Activated B cell treated with CpG ODN at 0.5 μM for 24 hours (primary cell): ENCODE results near the gene ME2. TPM values are rescaled to one million over a fixed set of nuclear protein-coding genes. Genes with fewer than 3 reads are reported as not detected.
"Not testable (repeated sequence)": the region's sequence is repeated elsewhere in the genome, so short reads cannot be mapped to it uniquely, and the experiment has no call there.

ENCODE experiments used
- ATAC-seq: fragments of 200-7000 bp; cut with Tn5 transposase; one replicate; pipeline ENCODE4 v1.10.0; 2021; ENCODE audit warnings: low read depth, mild to moderate bottlenecking, moderate library complexity
- CTCF ChIA-PET: fragments of 350-600 bp; sonication (Branson Sonifier 250); formaldehyde crosslinking; loops from one replicate; lab custom pipeline; 2021; ENCODE audit warnings: antibody characterized with exemption; lab: Charles Lee
- POLR2A ChIA-PET: fragments of 350-600 bp; sonication (Branson Sonifier 250); formaldehyde crosslinking; loops from one replicate; lab custom pipeline; 2021; ENCODE audit warnings: antibody characterized with exemption; lab: Charles Lee
- DNase-seq: peaks from one replicate; pipeline ENCODE4 v3.0.0; 2022
- H3K27ac Mint-ChIP-seq: one replicate; pipeline ENCODE4 v1.8.0; 2020; ENCODE audit warnings: mixed read lengths
- H3K27me3 Mint-ChIP-seq: one replicate; pipeline ENCODE4 v1.8.0; 2021; ENCODE audit warnings: mixed read lengths
- H3K36me3 Mint-ChIP-seq: one replicate; pipeline ENCODE4 v1.8.0; 2021; ENCODE audit warnings: low read depth, mixed read lengths
- H3K4me1 Mint-ChIP-seq: one replicate; pipeline ENCODE4 v1.8.0; 2021; ENCODE audit warnings: mixed read lengths
- H3K4me3 Mint-ChIP-seq: one replicate; pipeline ENCODE4 v1.8.0; 2020; ENCODE audit warnings: mild to moderate bottlenecking, mixed read lengths
- H3K9me3 Mint-ChIP-seq: one replicate; pipeline ENCODE4 v1.8.0; 2020; ENCODE audit warnings: mixed read lengths
- CTCF ChIP-seq: fragments of 200-600 bp; IDR thresholded peaks from one replicate; pipeline ENCODE4 v1.8.0; 2022; ENCODE audit warnings: antibody characterized with exemption, mild to moderate bottlenecking
- intact Hi-C: fragments of 100-400 bp; cut with micrococcal nuclease; formaldehyde crosslinking; loops from one replicate; pipeline ENCODE4 v1.15.1; 2024
- total RNA-seq: library from RNA; stranded (reverse); gene quantifications from 2 replicates; pipeline ENCODE4 v1.2.3, GENCODE V29; 2022

The ME2 gene
- total RNA-seq, 1 donor from 2014 or later = 63.5 TPM

- Mint-ChIP-seq H3K36me3 (peaks cover 5% of the 10 kb centered on the region), H3K4me1 (no peaks in the 10 kb centered on the region), H3K4me3 (no peak overlapping the region), H3K9me3 (peaks cover 24% of the 10 kb centered on the region), H3K27ac (no peak overlapping the region), H3K27me3 (peaks cover 1% of the 10 kb centered on the region)
- ATAC-seq (no peak), DNase-seq (no peak)
- POLR2A ChIA-PET = no interaction called here
- intact Hi-C loops = no loop called here
- TF ChIP-seq CTCF = no peak
- CTCF ChIA-PET = no interaction called here
These were observed 83.1 kb downstream of the ME2 start for GRCh38 chr18:50961974-50962373.

GRCh38 chr18:50967714-50968661 is 89.1 kb downstream of the ME2 start, which contains the start of gene ELAC1:
TSS of gene ELAC1 (plus strand) at chr18:50968040. CDS start at chr18:50974405, 6,365 bp downstream.
- ATAC-seq (peak; percentile 95), DNase-seq (peak; percentile 75)
- POLR2A ChIA-PET = interaction anchor here (0.6 to 3.3 kb wide), 19 partner anchors 9 to 229 kb away, joined by 3 to 62 read pairs (median 5); partner anchors contain the start of genes ME2, MEX3C and SMAD4
- no peaks in the 10 kb centered on the region for H3K27me3 Mint-ChIP-seq
- TF ChIP-seq CTCF = no peak
- peaks cover 2% of the 10 kb centered on the region for H3K36me3 Mint-ChIP-seq
- intact Hi-C loops = loop anchor here (1.0 to 5.0 kb wide), 8 partner anchors 19 to 1476 kb away; partner anchors contain the start of genes CXXC1, ME2, MEX3C and MRO
- CTCF ChIA-PET = interaction anchor here (0.8 to 1.7 kb wide), 2 partner anchors 62 to 83 kb away, joined by 3 to 7 read pairs; partner anchors contain the start of gene SMAD4
- H3K27ac Mint-ChIP-seq = peak within 1 kb of the TSS; percentile 89
- peak within 1 kb of the TSS; percentile 92 for H3K4me3 Mint-ChIP-seq
- peaks cover 11% of the 10 kb centered on the region for H3K4me1 Mint-ChIP-seq
- H3K9me3 Mint-ChIP-seq = peaks cover 10% of the 10 kb centered on the region

- ATAC-seq = no peak
- Mint-ChIP-seq H3K27ac (peak overlapping the region; percentile 8), H3K4me3 (peak overlapping the region; percentile 92), H3K36me3 (peaks cover 3% of the 10 kb centered on the region), H3K27me3 (no peaks in the 10 kb centered on the region), H3K4me1 (peaks cover 11% of the 10 kb centered on the region), H3K9me3 (no peaks in the 10 kb centered on the region)
- intact Hi-C loops = loop anchor here (2.0 to 5.0 kb wide), 4 partner anchors 17 to 682 kb away; partner anchors contain the start of genes CXXC1 and MEX3C
- no peak for DNase-seq
- no peak for TF ChIP-seq CTCF
- CTCF ChIA-PET = no interaction called here
- POLR2A ChIA-PET = no interaction called here
These were observed 90.5 kb downstream of the ME2 start for GRCh38 chr18:50969448-50969847.

GRCh38 chr18:50970006-50970405 is 91.1 kb downstream of the ME2 start:
- intact Hi-C loops = no loop called here
- no peak for ATAC-seq
- peaks cover 11% of the 10 kb centered on the region for H3K4me1 Mint-ChIP-seq
- ChIA-PET CTCF (no interaction called here), POLR2A (no interaction called here)
- no peaks in the 10 kb centered on the region for H3K9me3 Mint-ChIP-seq
- H3K27me3 Mint-ChIP-seq = no peaks in the 10 kb centered on the region
- H3K27ac Mint-ChIP-seq = no peak overlapping the region
- peaks cover 8% of the 10 kb centered on the region for H3K36me3 Mint-ChIP-seq
- TF ChIP-seq CTCF = no peak
- DNase-seq = no peak
- H3K4me3 Mint-ChIP-seq = peak overlapping the region; percentile 33

GRCh38 chr18:50972404-50972803 is 93.5 kb downstream of the ME2 start:
- DNase-seq, intact Hi-C loops, H3K9me3 Mint-ChIP-seq, H3K4me1 Mint-ChIP-seq, H3K4me3 Mint-ChIP-seq, POLR2A ChIA-PET, CTCF ChIA-PET, H3K27me3 Mint-ChIP-seq, H3K27ac Mint-ChIP-seq, ATAC-seq: not testable (repeated sequence)
- peaks cover 31% of the 10 kb centered on the region for H3K36me3 Mint-ChIP-seq
